Ammon's horn (tissue), 1 donor: ENCODE measurements around the gene RIPOR1.

Source experiments
- DNase-seq: peaks from one replicate; pipeline ENCODE4 v3.0.0-alpha.2; 2016; ENCODE audit warnings: low spot score

RIPOR1 gene

GRCh38 chr16:67560827-67561342 lies 32.3 kb downstream of the RIPOR1 start:
- DNase-seq: no peak

DNA sequence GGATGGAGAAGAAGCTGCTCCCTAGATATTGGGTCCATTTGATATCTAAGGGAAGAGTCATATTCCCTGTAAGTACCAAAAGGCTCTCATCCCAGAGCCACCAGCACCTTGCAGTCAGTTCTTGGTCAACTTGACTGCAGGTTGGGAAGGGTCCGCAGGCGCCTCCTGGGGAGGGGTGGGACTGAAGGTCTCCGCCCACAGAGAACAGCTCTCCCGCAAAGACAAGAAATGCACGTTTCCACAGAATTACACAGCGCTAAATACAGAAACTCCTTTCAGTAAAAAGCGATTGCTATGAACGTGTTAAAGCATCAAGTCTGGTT lies 32.8 kb downstream of the RIPOR1 start:
- no peak for DNase-seq

DNA sequence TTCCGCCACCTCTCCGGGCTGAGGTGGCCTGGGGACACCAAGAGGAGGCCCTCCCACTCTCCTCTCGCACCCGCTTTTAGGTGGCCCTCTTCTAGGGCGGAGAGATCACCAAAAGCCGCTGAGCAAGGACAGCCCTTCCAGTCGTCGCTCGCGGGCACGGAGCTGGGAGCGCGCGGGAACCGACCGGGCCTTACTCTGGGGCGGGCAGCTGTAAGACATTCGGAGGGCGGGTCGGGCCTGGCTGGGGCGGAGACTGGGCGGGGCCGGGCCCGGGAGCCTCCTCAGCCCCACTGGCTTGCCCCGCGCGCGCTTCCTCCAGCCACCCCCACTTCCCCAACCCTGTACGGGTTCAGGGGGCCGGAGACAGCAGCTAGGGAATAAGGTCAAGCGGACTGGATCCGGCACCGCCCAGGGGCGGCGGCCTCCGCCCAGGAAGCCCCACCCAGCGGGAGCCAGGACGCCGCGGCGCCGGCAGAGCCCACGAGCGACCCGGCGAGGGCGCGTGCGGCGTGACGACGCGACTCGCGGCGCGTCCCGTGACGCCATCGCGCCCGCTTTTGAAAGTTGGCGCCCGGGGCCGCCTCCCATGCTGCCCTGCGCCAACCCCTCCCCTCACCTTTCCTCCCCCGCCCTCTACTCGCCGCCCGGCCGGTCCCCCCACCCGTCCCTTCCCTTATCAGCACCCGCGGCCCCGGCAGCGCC lies 33.3 kb downstream of the RIPOR1 start:
- peak; percentile 94 for DNase-seq

GRCh38 chr16:67562526-67562917 lies 33.9 kb downstream of the RIPOR1 start, which contains the start of gene CTCF:
Gene CTCF, plus strand, starts transcription at chr16:67562526. Its CDS starts 48,307 bp downstream, at chr16:67610833.
- DNase-seq: peak; percentile 83

DNA sequence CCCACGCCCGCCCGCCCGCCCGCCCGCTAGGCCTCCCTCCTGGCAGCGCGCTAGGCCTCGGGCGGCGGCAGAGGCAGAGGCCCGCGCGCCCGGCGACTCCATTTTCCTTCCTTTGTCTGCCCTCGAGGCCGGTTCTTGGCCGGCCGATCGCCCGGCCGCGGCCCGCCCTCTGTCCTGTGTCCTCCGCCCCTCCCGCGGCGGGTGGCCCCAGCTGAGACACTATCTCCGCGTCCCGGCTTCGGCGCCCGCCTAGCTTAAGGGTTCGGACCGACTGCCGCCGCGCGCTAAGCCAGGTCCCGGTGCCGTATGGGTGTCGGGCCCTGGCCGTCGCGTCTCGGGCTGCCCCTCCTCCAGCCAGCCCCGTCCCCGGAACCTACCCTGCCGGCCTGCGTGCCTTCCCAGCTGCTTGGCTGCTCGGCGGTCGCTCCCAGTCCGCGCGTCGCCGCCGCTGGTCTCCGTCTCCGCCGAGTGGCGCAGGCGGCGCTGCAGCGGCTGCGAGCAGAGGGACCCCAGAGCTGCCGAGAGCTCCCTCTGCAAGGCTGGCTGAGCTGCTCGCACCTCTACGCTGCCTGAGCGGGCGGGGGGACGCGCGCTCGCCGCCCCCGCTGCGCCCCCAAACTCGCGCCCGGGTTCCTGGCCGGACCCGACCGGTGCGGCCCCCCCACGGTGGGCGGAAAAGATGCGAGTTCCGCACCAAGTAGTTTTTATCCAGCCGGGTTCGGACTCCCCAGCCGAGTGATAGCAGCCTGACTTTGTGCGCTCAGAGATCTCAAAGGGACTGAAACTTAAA lies 34.5 kb downstream of the RIPOR1 start:
- DNase-seq: peak; percentile 71

GRCh38 chr16:67563708-67564468 lies 35.3 kb downstream of the RIPOR1 start:
- peak; percentile 9 for DNase-seq

GRCh38 chr16:67565470-67566100 lies 37.0 kb downstream of the RIPOR1 start:
- no peak for DNase-seq

DNA sequence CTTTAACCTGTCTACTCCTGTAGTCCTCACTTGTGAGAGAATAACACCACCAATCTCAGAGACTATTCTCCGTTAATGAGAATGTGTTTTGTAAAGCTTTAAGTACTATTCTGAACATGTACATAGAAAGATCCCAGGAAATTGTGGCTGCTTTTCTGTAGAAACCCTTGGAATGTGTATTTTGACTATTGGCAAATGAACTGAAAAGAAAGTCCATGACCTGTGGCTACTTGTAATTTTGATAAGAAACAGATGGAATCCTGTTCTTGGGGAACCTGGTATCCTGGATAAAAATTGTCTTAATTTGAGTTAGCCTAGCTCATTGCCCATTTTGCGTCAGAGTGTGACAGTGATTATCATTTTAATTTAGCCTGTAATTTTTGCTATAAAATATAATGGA lies 42.8 kb downstream of the RIPOR1 start:
- no peak for DNase-seq

DNA sequence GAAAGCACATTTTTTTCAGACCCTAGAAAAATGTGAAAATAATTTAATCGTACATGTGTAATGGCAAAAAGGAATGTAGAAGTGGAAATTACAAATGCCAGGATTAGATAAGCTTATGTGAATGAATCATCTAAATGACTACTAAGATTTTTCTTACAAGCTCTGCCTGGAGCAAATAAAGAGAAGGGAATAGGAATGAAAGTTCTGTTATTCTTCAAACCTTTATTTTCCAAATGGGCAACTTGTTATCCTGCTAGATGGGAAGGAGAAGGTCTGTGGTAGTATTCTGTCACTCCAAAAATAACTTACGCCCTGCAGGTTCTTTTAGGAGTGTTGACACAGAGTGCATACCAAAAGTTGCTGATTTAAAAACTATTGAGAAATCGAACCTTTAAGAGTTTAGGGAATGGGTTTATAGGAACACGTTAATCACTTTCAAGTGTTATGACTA lies 43.4 kb downstream of the RIPOR1 start:
- DNase-seq: no peak

DNA sequence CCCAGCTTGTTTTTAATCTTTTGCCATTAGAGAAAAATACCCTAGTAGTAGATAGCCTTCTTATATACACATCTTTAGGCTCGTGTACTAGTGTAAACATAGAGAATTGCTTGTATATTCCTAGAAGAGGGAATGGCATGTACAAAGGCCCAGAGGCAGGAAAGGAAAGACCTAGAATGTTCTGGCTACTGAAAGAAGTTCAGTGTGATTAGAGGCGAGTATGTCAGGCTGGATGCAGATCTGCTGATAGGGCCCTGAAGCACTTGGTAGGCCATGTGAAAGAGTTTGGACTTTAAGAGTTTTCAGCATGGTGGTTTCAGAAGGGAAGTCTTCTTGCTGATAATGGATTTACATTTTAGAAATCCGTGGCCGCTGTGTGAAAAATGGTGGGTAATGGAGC lies 51.1 kb downstream of the RIPOR1 start:
- DNase-seq: no peak

DNA sequence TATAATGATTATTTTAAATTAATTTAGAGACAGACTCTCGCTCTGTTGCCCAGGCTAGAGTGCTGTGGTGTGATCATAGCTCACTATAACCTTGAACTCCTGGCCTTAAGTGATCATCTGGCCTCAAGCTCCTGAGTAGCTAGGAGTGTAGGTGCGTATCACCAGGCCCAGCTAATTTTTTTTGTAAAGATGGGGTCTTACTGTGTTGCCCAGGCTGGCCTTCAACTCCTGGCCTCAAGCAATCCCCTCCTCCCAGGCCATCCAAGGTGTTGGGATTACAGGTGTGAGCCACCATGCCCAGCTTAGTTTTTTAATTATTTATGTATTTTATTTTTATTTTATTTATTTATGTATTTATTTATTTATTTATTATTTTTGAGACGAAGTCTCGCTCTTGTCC lies 51.6 kb downstream of the RIPOR1 start:
- no peak for DNase-seq

GRCh38 chr16:67593288-67593687 lies 64.7 kb downstream of the RIPOR1 start:
- DNase-seq: no peak

DNA sequence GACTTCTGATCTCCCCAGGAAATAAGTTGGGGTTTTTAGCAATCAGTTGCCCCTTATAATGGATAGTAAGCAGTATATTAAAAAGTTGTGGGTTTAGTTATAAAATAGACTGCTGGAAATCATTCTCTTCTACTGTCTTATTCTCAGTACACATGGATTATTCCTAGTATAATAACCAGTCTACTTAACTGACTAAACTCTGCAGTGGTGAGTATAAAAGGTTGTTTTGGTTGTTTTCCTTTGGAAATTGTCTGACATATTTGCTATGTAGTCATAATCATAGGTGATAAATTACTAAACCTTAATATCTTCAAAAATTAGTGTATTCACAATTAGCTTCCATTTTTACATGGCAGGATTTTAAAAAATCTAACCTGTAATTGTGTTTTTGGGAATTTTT lies 65.1 kb downstream of the RIPOR1 start:
- DNase-seq: no peak

DNA sequence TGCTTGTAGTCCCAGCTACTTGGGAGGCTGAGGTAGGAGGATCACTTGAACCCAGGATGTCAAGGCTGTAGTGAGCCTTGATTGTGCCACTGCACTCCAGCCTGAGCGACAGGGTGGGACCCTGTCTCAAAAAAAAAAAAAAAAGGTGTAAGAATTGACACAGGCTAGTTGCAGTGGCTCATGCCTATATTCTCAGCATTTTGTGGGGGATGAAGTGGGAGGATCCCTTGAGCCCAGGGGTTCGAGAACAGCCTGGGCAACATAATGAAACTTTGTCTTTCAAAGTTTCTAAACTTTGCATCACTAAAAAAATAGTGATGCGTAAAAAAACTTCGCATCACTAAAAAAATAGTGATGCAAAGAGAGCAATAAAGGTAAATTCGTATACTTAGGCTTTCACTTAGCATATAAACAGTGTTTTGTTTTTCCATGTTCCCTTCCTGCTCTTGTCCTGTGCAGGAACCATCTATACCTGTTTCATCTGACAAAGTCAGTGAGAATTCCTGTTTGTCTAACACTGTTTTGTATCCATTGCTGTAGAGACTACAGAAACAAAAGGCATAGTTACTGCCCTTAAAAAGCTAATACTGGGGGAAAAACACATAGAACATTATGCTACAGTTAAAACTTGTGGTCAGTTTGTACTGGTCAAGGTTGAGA lies 65.8 kb downstream of the RIPOR1 start:
- DNase-seq: no peak

DNA sequence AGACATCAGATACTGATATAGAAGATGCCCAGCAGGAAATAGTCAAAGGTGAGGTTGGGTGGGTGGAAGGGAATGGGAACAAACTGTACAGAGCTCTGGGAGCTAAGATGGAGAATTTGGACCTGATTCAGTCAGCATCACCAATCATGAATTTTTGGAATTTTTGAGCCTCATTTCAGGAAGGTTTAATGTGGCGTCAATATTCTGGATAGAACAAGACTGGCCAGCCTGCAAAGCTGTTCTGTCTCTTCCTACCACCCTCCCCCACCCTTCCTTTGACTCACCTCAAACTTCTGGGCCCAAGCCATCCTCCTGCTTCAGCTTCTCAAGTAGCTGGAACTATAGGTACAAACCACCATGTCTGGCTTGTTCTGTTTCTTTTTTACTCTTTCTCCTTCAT lies 66.3 kb downstream of the RIPOR1 start:
- no peak for DNase-seq
